Fibroblast of lung (primary cell): ENCODE measurements around the gene MRPS18A.

Experiments used
- CTCF ChIP-seq, 2 donors: IDR thresholded peaks in 1 of 2; conservative IDR thresholded peaks in 1 of 2; 1 replicate in 1 of 2; 2 replicates in 1 of 2; pipeline ENCODE4 v1.5.1; 2011 to 2012; ENCODE audit warnings: low read length in 2 of 2, control low read depth in 1 of 2, inconsistent platforms in 1 of 2, low read depth in 1 of 2, mild to moderate bottlenecking in 1 of 2
- EZH2 ChIP-seq: IDR thresholded peaks from 2 replicates; pipeline ENCODE4 v1.5.1; 2012; ENCODE audit warnings: low read length, control low read depth, mild to moderate bottlenecking; ENCODE audit errors: missing control alignments

- TF ChIP-seq EZH2 (no peak), CTCF (conservative IDR thresholded peaks at IDR 0.05 in 1 of 2, IDR thresholded peaks at IDR 0.05 in 1 of 2; ENCODE audit: low read depth in 1 of 2, low read length in 2 of 2) (no peak)
Measured at GRCh38 chr6:43681303-43681702, 6.3 kb downstream of the MRPS18A start.
